Mesenchymal stem cell (in vitro differentiated cells and primary cell): Measurements from ENCODE around the gene SLC4A7.

Source experiments
- DNase-seq: peaks from one replicate; pipeline ENCODE4 v3.0.0-alpha.2; 2013
- H2AFZ ChIP-seq: one replicate; pipeline ENCODE4 v1.6.1; 2013; ENCODE audit warnings: low read depth, mild to moderate bottlenecking, control low read depth, inconsistent platforms, low read length, moderate library complexity
- H2AK5ac ChIP-seq: 2 replicates; pipeline ENCODE4 v1.6.1; 2013; ENCODE audit warnings: low read length, moderate library complexity, mild to moderate bottlenecking, inconsistent platforms; ENCODE audit not compliant: severe bottlenecking
- H2BK120ac ChIP-seq: one replicate; pipeline ENCODE4 v1.6.1; 2013; ENCODE audit warnings: low read depth, mild to moderate bottlenecking, inconsistent platforms, low read length, moderate library complexity
- H2BK12ac ChIP-seq, 2 experiments: one replicate each; pipeline ENCODE4 v1.6.1; 2013; ENCODE audit warnings: inconsistent platforms in 2 of 2, low read length in 2 of 2, mild to moderate bottlenecking in 2 of 2, moderate library complexity in 2 of 2, control low read depth in 1 of 2
- H2BK15ac ChIP-seq: one replicate; pipeline ENCODE4 v1.6.1; 2013; ENCODE audit warnings: mild to moderate bottlenecking, low read depth, inconsistent platforms; ENCODE audit not compliant: poor library complexity, severe bottlenecking
- H2BK5ac ChIP-seq: 2 replicates; pipeline ENCODE4 v1.6.1; 2013; ENCODE audit warnings: low read depth, mild to moderate bottlenecking, low read length, control low read depth, inconsistent platforms; ENCODE audit not compliant: poor library complexity, severe bottlenecking
- H3K14ac ChIP-seq, 2 experiments: one replicate each; pipeline ENCODE4 v1.6.1; 2013; ENCODE audit warnings: inconsistent platforms in 2 of 2, low read length in 2 of 2, control low read depth in 1 of 2, mild to moderate bottlenecking in 1 of 2, moderate library complexity in 1 of 2
- H3K18ac ChIP-seq, 2 experiments: one replicate each; pipeline ENCODE4 v1.6.1; 2013; ENCODE audit warnings: inconsistent platforms in 2 of 2, low read length in 2 of 2, control low read depth in 1 of 2, low read depth in 1 of 2, mild to moderate bottlenecking in 1 of 2
- H3K23ac ChIP-seq, 2 experiments: one replicate each; pipeline ENCODE4 v1.6.1; 2013; ENCODE audit warnings: inconsistent platforms in 2 of 2, low read length in 2 of 2, mild to moderate bottlenecking in 2 of 2, moderate library complexity in 2 of 2, control low read depth in 1 of 2
- H3K27ac ChIP-seq: 2 replicates; pipeline ENCODE4 v1.5.1; 2013; ENCODE audit warnings: mild to moderate bottlenecking, moderate library complexity, low read length, control low read depth, inconsistent platforms; ENCODE audit not compliant: poor library complexity, severe bottlenecking
- H3K27me3 ChIP-seq, 2 experiments: 2 replicates each; pipeline versions ENCODE4 v1.6.1 to v1.7.0; 2013; ENCODE audit warnings: low read length in 2 of 2, mild to moderate bottlenecking in 2 of 2, moderate library complexity in 2 of 2, control low read depth in 1 of 2, inconsistent platforms in 1 of 2; ENCODE audit not compliant: control insufficient read depth in 1 of 2, insufficient read depth in 1 of 2
- H3K36me3 ChIP-seq, 2 experiments: 2 replicates each; pipeline versions ENCODE4 v1.6.1 to v1.7.0; 2013; ENCODE audit warnings: low read length in 2 of 2, control low read depth in 1 of 2, inconsistent platforms in 1 of 2, low read depth in 1 of 2, mild to moderate bottlenecking in 1 of 2; ENCODE audit not compliant: insufficient read depth in 2 of 2, control insufficient read depth in 1 of 2
- H3K4ac ChIP-seq, 2 experiments: one replicate each; pipeline ENCODE4 v1.6.1; 2013; ENCODE audit warnings: inconsistent platforms in 2 of 2, low read length in 2 of 2, mild to moderate bottlenecking in 2 of 2, moderate library complexity in 2 of 2, control low read depth in 1 of 2, low read depth in 1 of 2
- H3K4me1 ChIP-seq: 2 replicates; pipeline ENCODE4 v1.6.1; 2013; ENCODE audit warnings: low read depth, low read length, control low read depth; ENCODE audit not compliant: control insufficient read depth, insufficient read depth
- H3K4me2 ChIP-seq: 2 replicates; pipeline ENCODE4 v1.6.1; 2013; ENCODE audit warnings: low read length, mild to moderate bottlenecking, inconsistent platforms; ENCODE audit not compliant: poor library complexity, severe bottlenecking
- H3K4me3 ChIP-seq, 2 experiments: 2 replicates each; pipeline versions ENCODE4 v1.5.1 to v1.7.0; 2013; ENCODE audit warnings: low read length in 2 of 2, mild to moderate bottlenecking in 2 of 2, control low read depth in 1 of 2, low read depth in 1 of 2; ENCODE audit not compliant: insufficient read depth in 1 of 2
- H3K79me1 ChIP-seq: replicated peaks from 2 replicates; pipeline ENCODE4 v1.6.1; 2013; ENCODE audit warnings: mild to moderate bottlenecking, control low read depth, low read length, inconsistent platforms; ENCODE audit not compliant: poor library complexity, severe bottlenecking
- H3K9ac ChIP-seq: 2 replicates; pipeline ENCODE4 v1.7.0; 2013; ENCODE audit warnings: mild to moderate bottlenecking, low read length, moderate library complexity
- H3K9me3 ChIP-seq: 2 replicates; pipeline ENCODE4 v1.7.0; 2013; ENCODE audit warnings: mild to moderate bottlenecking, low read length; ENCODE audit not compliant: control insufficient read depth
- H4K8ac ChIP-seq: one replicate; pipeline ENCODE4 v1.6.1; 2013; ENCODE audit warnings: inconsistent platforms, mild to moderate bottlenecking, low read length, moderate library complexity
- H4K91ac ChIP-seq: one replicate; pipeline ENCODE4 v1.6.1; 2013; ENCODE audit warnings: mild to moderate bottlenecking, low read length, inconsistent platforms
- WGBS: methylation state at CpG from one replicate; pipeline ENCODE4 v1.1.7; 2013; ENCODE audit warnings: mixed read lengths; 5-methylcytosine and 5-hydroxymethylcytosine counted together

Gene SLC4A7

GRCh38 chr3:27384191-27384590, 100.0 kb downstream of the SLC4A7 start:
- H2BK12ac ChIP-seq = no peak overlapping the region
- H3K36me3 ChIP-seq = peaks cover 11 to 100% of the 10 kb centered on the region in 2 experiments
- H3K4me2 ChIP-seq = no peak overlapping the region
- H3K23ac ChIP-seq = no peak overlapping the region
- no peak overlapping the region for H2BK5ac ChIP-seq
- H2BK15ac ChIP-seq = no peak overlapping the region
- no peak overlapping the region for H3K4me3 ChIP-seq
- H4K8ac ChIP-seq = no peak overlapping the region
- no CpG with 5 or more reads among the region's 1 CpG for WGBS
- no peaks in the 10 kb centered on the region for H3K4me1 ChIP-seq
- H3K18ac ChIP-seq = no peak overlapping the region
- H3K14ac ChIP-seq = no peak overlapping the region
- no peak overlapping the region for H3K9ac ChIP-seq
- H2AFZ ChIP-seq = no peak overlapping the region
- H3K27ac ChIP-seq = no peak overlapping the region
- H3K27me3 ChIP-seq = no peaks in the 10 kb centered on the region
- no peaks in the 10 kb centered on the region for H3K9me3 ChIP-seq
- DNase-seq = no peak
- peaks cover 3% of the 10 kb centered on the region for H3K79me1 ChIP-seq
- H2AK5ac ChIP-seq = no peak overlapping the region
- H4K91ac ChIP-seq = no peak overlapping the region
- no peak overlapping the region for H2BK120ac ChIP-seq
- H3K4ac ChIP-seq = no peak overlapping the region

GRCh38 chr3:27380433-27381357, 103.5 kb downstream of the SLC4A7 start:
- Histone ChIP-seq H3K79me1 (peaks cover 1% of the 10 kb centered on the region), H3K9me3 (no peaks in the 10 kb centered on the region), H3K9ac (no peak overlapping the region), H4K8ac (no peak overlapping the region), H3K4me2 (no peak overlapping the region), H3K4ac (no peak overlapping the region), H3K23ac (no peak overlapping the region), H2AK5ac (no peak overlapping the region), H2AFZ (no peak overlapping the region), H3K27me3 (no peaks in the 10 kb centered on the region), H3K14ac (no peak overlapping the region), H2BK5ac (no peak overlapping the region), H4K91ac (no peak overlapping the region), H2BK15ac (no peak overlapping the region), H3K4me3 (no peak overlapping the region), H3K4me1 (no peaks in the 10 kb centered on the region), H3K18ac (no peak overlapping the region), H3K27ac (no peak overlapping the region), H2BK12ac (no peak overlapping the region), H3K36me3 (peaks cover 11 to 99% of the 10 kb centered on the region in 2 experiments), H2BK120ac (no peak overlapping the region)
- 97% methylated on average over 2 of the region's 3 CpGs for WGBS
- DNase-seq = no peak

- Histone ChIP-seq H3K14ac (no peak overlapping the region), H3K4me2 (no peak overlapping the region), H3K9ac (no peak overlapping the region), H3K9me3 (no peaks in the 10 kb centered on the region), H3K4me3 (no peak overlapping the region), H2BK15ac (no peak overlapping the region), H3K27me3 (no peaks in the 10 kb centered on the region), H3K27ac (no peak overlapping the region), H2BK5ac (no peak overlapping the region), H2BK120ac (no peak overlapping the region), H3K18ac (no peak overlapping the region), H3K36me3 (peaks cover 7 to 99% of the 10 kb centered on the region in 2 experiments), H3K79me1 (peaks cover 1% of the 10 kb centered on the region), H3K23ac (no peak overlapping the region), H2AK5ac (no peak overlapping the region), H4K8ac (no peak overlapping the region), H2BK12ac (no peak overlapping the region), H4K91ac (no peak overlapping the region), H3K4ac (no peak overlapping the region), H2AFZ (no peak overlapping the region), H3K4me1 (no peaks in the 10 kb centered on the region)
- DNase-seq = no peak
Observed at GRCh38 chr3:27378331-27378730, 105.9 kb downstream of the SLC4A7 start.

GRCh38 chr3:27376109-27376772, 107.9 kb downstream of the SLC4A7 start:
- H2BK5ac ChIP-seq = no peak overlapping the region
- H2BK12ac ChIP-seq = no peak overlapping the region
- H3K23ac ChIP-seq = no peak overlapping the region
- H2AFZ ChIP-seq = no peak overlapping the region
- H3K9ac ChIP-seq = no peak overlapping the region
- no peak overlapping the region for H2BK15ac ChIP-seq
- H3K18ac ChIP-seq = no peak overlapping the region
- H3K4me2 ChIP-seq = no peak overlapping the region
- no peaks in the 10 kb centered on the region for H3K79me1 ChIP-seq
- peaks cover 0 to 99% of the 10 kb centered on the region in 2 experiments for H3K36me3 ChIP-seq
- no peaks in the 10 kb centered on the region for H3K4me1 ChIP-seq
- 95% methylated on average over 4 of the region's 6 CpGs for WGBS
- H3K4me3 ChIP-seq = no peak overlapping the region
- no peak for DNase-seq
- no peaks in the 10 kb centered on the region for H3K9me3 ChIP-seq
- H3K27ac ChIP-seq = no peak overlapping the region
- no peaks in the 10 kb centered on the region for H3K27me3 ChIP-seq
- no peak overlapping the region for H4K8ac ChIP-seq
- H2BK120ac ChIP-seq = no peak overlapping the region
- H3K14ac ChIP-seq = no peak overlapping the region
- H2AK5ac ChIP-seq = no peak overlapping the region
- no peak overlapping the region for H3K4ac ChIP-seq
- H4K91ac ChIP-seq = no peak overlapping the region
